GM19238 (cell line): ENCODE results near the gene SMIM35.

ENCODE experiments used
- DNase-seq: peaks from one replicate; pipeline ENCODE4 v3.0.0; 2011; ENCODE audit warnings: low spot score; ENCODE audit not compliant: insufficient read length

The SMIM35 gene

DNA sequence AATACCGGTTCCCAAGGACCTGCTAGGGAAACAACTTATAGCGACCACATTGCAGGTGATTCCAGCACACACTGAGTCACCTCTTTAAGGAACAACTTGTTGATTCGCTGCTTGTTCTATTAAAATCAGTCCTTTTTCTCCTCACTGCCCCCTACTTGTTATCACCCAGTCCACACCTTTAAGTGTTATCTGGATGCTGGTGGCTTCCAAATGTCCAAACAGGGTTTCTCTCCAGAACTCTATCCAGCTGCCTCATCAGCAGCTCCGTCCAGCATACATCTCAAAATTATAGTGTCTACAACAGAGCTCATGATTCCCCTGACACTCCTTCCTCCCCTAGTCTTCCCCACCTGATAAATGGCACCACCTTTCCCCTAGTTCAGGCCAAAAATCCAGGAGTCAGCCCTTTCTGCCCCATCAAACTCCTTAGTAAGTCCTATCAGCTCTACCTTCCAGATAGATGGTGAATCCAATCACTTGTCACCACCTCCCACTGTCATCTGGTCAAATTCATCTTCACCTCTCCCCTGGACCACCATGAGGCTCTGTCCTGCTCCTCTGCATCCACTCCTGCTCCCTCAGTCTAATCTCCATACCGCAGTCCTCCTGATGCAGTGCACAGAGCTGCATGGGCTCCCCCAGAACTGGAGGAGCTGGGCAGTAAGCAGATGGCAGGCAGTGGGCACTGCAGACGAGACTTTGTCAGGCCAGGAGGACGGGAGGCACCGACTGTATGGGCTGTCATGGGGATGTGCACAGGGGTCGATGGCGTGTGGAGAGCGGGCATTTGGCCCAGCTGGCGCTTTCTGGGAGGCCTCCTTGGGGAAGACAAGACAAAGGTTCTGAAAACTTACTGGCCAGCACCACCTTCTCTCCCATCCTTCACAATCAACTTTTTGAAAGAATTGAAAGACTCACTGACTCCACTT is 81.3 kb downstream of the SMIM35 start:
- no peak for DNase-seq

- no peak for DNase-seq
These were observed 82.1 kb downstream of the SMIM35 start for GRCh38 chr11:118004543-118005223.

- no peak for DNase-seq
These were observed 83.3 kb downstream of the SMIM35 start for GRCh38 chr11:118003456-118003855.

DNA sequence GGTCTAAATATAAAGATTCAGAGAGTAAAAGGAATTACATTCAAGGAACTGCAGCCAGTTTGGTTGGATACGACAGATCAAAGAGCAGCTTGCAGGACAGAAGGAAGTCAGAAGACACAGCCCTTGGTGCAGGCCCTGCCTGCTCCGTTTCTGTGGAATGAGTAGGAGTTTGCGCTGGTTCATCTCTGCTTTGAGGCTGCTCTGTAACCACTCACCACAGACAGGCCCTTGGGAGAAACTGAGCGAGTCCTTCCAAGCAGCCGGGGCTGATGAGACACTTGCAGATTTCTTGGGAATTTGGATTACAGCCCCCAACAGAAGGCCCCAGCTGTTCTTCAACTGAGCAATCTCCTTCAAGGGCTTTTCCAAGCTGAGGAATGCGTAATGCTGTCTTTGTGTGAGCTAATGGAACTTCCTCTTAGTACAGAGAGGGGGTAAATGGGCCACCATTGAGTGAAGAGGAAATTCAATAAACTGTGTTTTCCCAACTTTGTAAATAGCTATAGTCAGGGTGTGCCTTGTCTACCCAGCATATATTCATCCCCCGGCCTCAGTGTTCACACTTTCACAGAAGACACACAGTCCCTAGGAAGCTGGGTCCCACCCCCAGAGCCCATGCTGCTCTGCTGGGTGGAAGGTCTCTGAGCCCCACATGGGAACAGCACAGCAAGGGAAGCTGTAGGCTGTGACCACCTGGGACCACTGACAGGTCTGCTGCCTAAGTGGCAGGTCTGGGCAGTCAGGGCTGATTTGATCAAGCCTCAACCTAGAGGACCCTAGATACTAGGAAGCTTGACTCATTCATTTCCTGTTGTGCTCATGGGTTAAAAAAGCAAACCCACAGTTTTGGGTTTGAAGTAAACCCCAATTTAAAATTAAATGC is 84.0 kb downstream of the SMIM35 start:
- no peak for DNase-seq

GRCh38 chr11:118002010-118002540 is 84.7 kb downstream of the SMIM35 start:
- DNase-seq, result no peak

GRCh38 chr11:118001494-118001971 is 85.2 kb downstream of the SMIM35 start:
- no peak for DNase-seq

DNA sequence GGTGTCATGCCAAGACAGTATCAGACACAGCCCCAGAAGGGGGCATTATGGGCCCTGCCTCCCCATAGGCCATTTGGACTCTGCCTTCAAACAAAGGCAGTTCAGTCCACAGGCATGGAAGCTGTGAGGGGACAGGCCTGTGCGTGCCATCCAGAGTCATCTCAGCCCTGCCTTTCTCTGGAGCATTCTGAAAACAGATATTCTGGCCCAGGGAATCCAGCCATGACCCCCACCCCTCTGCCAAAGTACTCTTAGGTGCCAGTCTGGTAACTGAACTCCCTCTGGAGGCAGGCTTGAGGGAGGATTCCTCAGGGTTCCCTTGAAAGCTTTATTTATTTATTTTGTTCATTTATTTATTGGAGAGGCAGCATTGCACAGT is 85.9 kb downstream of the SMIM35 start:
- DNase-seq, result no peak

DNA sequence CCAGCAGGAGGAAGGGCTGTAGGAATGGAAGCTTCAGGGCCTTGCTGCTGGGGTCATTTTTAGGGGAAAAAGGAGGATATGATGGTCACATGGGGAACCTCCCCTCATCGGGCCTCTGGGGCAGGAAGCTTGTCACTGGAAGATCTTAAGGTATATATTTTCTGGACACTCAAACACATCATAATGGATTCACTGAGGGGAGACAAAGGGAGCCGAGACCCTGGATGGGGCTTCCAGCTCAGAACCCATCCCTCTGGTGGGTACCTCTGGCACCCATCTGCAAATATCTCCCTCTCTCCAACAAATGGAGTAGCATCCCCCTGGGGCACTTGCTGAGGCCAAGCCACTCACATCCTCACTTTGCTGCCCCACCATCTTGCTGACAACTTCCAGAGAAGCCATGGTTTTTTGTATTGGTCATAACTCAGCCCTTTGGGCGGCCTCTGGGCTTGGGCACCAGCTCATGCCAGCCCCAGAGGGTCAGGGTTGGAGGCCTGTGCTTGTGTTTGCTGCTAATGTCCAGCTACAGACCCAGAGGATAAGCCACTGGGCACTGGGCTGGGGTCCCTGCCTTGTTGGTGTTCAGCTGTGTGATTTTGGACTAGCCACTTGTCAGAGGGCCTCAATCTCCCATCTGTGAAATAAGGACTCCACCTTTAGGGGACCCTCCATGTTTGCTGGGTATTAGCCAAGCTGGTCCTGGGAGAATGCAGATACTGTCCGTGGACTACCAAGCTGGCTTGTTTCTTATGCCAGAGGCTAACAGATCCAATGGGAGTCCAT is 86.5 kb downstream of the SMIM35 start:
- DNase-seq, result no peak

- DNase-seq, result no peak
These were observed 87.3 kb downstream of the SMIM35 start for GRCh38 chr11:117999354-117999993.

DNA sequence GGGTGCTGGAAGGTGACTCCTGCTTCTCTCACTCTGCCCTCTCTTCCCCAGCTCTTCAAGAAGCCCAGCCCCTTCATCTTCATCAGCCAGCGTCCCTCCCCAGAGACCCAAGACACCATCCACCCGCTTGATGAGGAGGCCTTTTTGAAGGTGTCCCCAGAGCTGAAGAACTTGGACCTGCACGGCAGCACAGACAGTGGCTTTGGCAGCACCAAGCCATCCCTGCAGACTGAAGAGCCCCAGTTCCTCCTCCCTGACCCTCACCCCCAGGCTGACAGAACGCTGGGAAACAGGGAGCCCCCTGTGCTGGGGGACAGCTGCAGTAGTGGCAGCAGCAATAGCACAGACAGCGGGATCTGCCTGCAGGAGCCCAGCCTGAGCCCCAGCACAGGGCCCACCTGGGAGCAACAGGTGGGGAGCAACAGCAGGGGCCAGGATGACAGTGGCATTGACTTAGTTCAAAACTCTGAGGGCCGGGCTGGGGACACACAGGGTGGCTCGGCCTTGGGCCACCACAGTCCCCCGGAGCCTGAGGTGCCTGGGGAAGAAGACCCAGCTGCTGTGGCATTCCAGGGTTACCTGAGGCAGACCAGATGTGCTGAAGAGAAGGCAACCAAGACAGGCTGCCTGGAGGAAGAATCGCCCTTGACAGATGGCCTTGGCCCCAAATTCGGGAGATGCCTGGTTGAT is 88.0 kb downstream of the SMIM35 start:
- no peak for DNase-seq

DNA sequence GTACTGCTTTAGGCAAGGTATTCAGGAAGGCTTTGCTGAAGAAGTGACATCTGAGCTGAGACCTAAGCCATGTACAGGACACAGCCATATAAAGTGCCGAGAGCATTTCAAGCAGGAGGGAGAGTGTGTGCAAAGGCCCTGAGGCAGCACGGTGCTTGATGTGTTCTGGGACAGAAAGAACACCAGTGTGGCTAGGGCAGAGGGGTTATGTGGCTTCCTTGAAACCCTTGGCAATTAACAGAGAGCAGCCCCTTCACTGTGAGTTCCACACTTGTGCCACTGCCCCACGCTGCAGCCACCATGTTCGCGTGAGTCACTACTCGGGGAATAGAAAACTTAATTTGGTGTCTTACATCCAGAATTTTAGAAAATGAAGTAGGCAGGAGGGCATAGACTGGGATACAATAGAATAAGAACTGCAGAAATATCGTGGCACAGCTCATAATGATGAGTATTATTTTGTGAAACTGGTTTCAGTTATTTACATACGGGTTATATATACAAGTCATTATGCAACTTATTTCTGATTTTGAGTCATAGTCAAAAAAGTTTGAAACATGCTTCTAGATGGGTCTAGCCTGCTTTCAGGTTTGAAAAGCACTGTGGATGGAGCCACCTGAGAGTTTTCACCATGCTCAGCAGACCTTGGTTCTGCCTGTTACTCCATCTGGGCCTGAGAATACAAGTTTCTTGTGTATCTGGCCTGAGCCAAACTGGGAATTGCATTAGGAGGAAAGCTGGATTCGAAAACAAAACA is 88.8 kb downstream of the SMIM35 start:
- DNase-seq, result no peak

- DNase-seq, result no peak
These were observed 89.4 kb downstream of the SMIM35 start for GRCh38 chr11:117997406-117997805.

- DNase-seq, result no peak
These were observed 90.7 kb downstream of the SMIM35 start for GRCh38 chr11:117996058-117996457.

DNA sequence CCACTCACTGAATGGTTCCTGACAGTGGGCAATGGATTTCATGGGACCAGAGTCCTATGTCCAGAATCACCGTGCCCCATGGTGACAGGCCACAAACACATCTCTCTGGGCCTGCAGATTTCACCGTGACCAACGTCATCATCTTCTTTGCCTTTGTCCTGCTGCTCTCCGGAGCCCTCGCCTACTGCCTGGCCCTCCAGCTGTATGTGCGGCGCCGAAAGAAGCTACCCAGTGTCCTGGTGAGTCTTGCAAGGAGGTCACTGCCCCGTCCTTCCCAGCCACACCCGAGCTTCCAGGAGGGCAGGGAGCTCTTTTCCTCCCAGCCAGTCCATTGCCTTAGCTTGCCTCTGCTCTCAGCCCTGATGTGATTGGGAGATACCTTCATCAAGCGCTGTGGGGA is 91.3 kb downstream of the SMIM35 start:
- DNase-seq, result no peak

DNA sequence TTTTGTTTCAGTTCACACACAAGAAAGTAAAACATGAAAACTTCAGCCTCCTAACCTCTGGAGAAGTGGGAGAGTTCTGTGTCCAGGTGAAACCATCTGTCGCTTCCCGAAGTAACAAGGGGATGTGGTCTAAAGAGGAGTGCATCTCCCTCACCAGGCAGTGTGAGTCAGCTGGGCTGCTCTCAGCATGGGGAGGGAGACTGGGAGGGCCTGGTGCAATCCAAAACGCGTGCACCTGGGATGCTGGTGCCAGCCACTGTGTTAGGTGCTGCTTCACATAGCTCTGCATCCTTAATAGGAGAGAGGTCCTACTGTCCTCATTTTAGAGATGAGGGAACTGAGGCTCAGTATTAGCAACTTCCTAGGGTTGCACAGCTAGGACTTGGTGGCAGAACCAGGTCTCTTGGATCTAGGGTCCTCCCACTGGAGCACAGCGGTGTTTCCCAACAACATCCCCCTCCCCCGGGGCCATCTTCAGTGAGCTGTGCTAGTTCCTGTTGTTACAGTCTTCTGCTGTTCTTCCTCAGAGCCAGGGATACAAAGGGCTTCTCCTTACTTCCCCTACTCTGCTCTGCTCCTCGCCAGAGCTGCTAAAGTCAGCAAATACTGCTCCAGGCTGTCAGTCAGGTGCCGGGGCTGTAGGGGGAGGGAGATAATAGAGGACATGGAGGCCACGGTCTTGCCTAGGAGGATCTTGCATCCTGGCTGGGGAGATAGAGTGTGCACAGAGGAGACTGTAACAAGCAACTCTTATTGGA is 92.6 kb downstream of the SMIM35 start:
- DNase-seq, result no peak

GRCh38 chr11:117992620-117993019 is 94.1 kb downstream of the SMIM35 start:
- no peak for DNase-seq

GRCh38 chr11:117992136-117992535 is 94.6 kb downstream of the SMIM35 start:
- DNase-seq, result no peak
